A549 (cell line): Measurements from ENCODE around the gene MAPK8IP3. TPM values are rescaled to one million over a fixed set of nuclear protein-coding genes. Genes with fewer than 3 reads are reported as not detected.

Source experiments
- ATAC-seq, 2 experiments: fragments of 200-7000 bp in 1 of 2; fragments of >200 bp in 1 of 2; cut with Nextera tagmentation in 1 of 2; cut with Tn5 transposase in 1 of 2; 3 replicates each; pipeline versions ENCODE4 v1.8.0 to v1.9.1; 2018 to 2020; ENCODE audit warnings: mild to moderate bottlenecking in 1 of 2, moderate library complexity in 1 of 2
- CTCF ChIA-PET: fragments of 300-600 bp; sonication (Branson Sonifier 250); formaldehyde crosslinking; extraction: SDS; loops from one replicate; lab custom pipeline; 2021; ENCODE audit warnings: antibody characterized with exemption, inconsistent platforms; lab: Yijun Ruan, JAX
- POLR2A ChIA-PET: fragments of 350-600 bp; formaldehyde crosslinking; extraction: SDS; loops from one replicate; lab custom pipeline; 2021; ENCODE audit warnings: antibody characterized with exemption, inconsistent platforms; lab: Yijun Ruan, JAX
- DNase-seq, 2 experiments: peaks; one replicate each; pipeline versions ENCODE4 v3.0.0 to v3.0.0-alpha.2; 2011 to 2016; ENCODE audit warnings: low read depth in 1 of 2, low spot score in 1 of 2
- FAIRE-seq: peaks from 2 replicates; lab custom pipeline; 2011; peaks lifted over from hg19 to GRCh38; lab: Jason Lieb, UNC
- H3K27ac ChIP-seq, 2 experiments: fragments of >200 bp; sonication (Bioruptor Twin); formaldehyde crosslinking; 3 replicates each; pipeline ENCODE4 v1.5.1; 2016 to 2017
- H3K4me1 ChIP-seq: fragments of >200 bp; sonication (Bioruptor Twin); formaldehyde crosslinking; 3 replicates; pipeline ENCODE4 v1.6.1; 2016
- H3K4me2 ChIP-seq: fragments of >200 bp; sonication (Bioruptor Twin); formaldehyde crosslinking; 3 replicates; pipeline ENCODE4 v1.6.1; 2016
- H3K4me3 ChIP-seq: fragments of >200 bp; sonication (Bioruptor Twin); formaldehyde crosslinking; 3 replicates; pipeline ENCODE4 v1.5.1; 2016
- H3K9me3 ChIP-seq: fragments of >200 bp; sonication (Bioruptor Twin); formaldehyde crosslinking; 3 replicates; pipeline ENCODE4 v1.6.1; 2016
- BHLHE40 ChIP-seq: IDR thresholded peaks from 2 replicates; pipeline ENCODE4 v1.6.1; 2012; ENCODE audit warnings: low read depth, low read length, inconsistent platforms
- CBX2 ChIP-seq: fragments of 200-600 bp; sonication (generic); IDR thresholded peaks from 2 replicates; pipeline ENCODE4 v1.6.1; 2016; ENCODE audit warnings: low read depth, mild to moderate bottlenecking, borderline replicate concordance
- CBX8 ChIP-seq: fragments of 200-600 bp; sonication (generic); IDR thresholded peaks from 2 replicates; pipeline ENCODE4 v1.6.1; 2016
- ELK1 ChIP-seq: fragments of 150-350 bp; IDR thresholded peaks from 2 replicates; pipeline ENCODE4 v1.6.1; 2014; ENCODE audit warnings: low read depth, mild to moderate bottlenecking, low read length
- FOSL2 ChIP-seq, 2 experiments: fragments of 450-650 bp in 1 of 2; fragments of >200 bp in 1 of 2; sonication (Bioruptor Twin) in 1 of 2; formaldehyde crosslinking; IDR thresholded peaks; 2 replicates each; pipeline versions ENCODE4 v1.5.0 to v1.6.1; 2016 to 2020; ENCODE audit warnings: mild to moderate bottlenecking in 1 of 2, moderate library complexity in 1 of 2
- FOXS1 ChIP-seq: fragments of 250-450 bp; sonication (Bioruptor Pico); IDR thresholded peaks from 2 replicates; pipeline ENCODE4 v1.5.0; 2020; ENCODE audit warnings: mild to moderate bottlenecking, moderate library complexity
- HMGXB4 ChIP-seq: fragments of 250-450 bp; sonication (Bioruptor Pico); IDR thresholded peaks from 2 replicates; pipeline ENCODE4 v1.5.0; 2021; ENCODE audit warnings: mild to moderate bottlenecking, moderate library complexity, borderline replicate concordance
- HOXB13 ChIP-seq: fragments of 250-450 bp; sonication (Bioruptor Pico); IDR thresholded peaks from 2 replicates; pipeline ENCODE4 v1.5.0; 2020; ENCODE audit warnings: low read depth, mild to moderate bottlenecking, moderate library complexity
- MAX ChIP-seq: IDR thresholded peaks from 2 replicates; pipeline ENCODE4 v1.6.1; 2012
- MAZ ChIP-seq: fragments of 150-350 bp; IDR thresholded peaks from 2 replicates; pipeline ENCODE4 v1.6.1; 2014; ENCODE audit warnings: antibody characterized with exemption, low read depth, low read length, borderline replicate concordance
- RFX5 ChIP-seq: fragments of 450-650 bp; IDR thresholded peaks from 2 replicates; pipeline ENCODE4 v1.7.1; 2014; ENCODE audit warnings: antibody characterized with exemption, mild to moderate bottlenecking, moderate library complexity
- ZSCAN20 ChIP-seq: fragments of 250-450 bp; sonication (Bioruptor Pico); IDR thresholded peaks from 2 replicates; pipeline ENCODE4 v1.8.0; 2022; ENCODE audit warnings: mild to moderate bottlenecking, moderate library complexity
- WGBS: methylation state at CpG from one replicate; pipeline ENCODE4 v1.1.6; 2017; ENCODE audit errors: missing lambda C conversion rate; 5-methylcytosine and 5-hydroxymethylcytosine counted together
- polyA plus RNA-seq, 4 experiments: library from polyadenylated mRNA; depleted of rRNA in 3 of 4; stranded (reverse); fragments of >200 nt; fragmentation: RNase III in 1 of 4; extraction: RNeasy Plus Mini Kit Qiagen cat#74134 plus additional on column Dnase treatment in 1 of 4; gene quantifications; 2 replicates in 3 of 4; 3 replicates in 1 of 4; pipeline ENCODE4 v1.2.3, GENCODE V29; 2011 to 2017
- TF ChIP-seq, protein P1 (sequence below): fragments of 450-650 bp; IDR thresholded peaks from 2 replicates; pipeline ENCODE4 v1.6.1; 2014; ENCODE audit warnings: antibody characterized with exemption
- TF ChIP-seq, protein P2 (sequence below): fragments of 250-450 bp; sonication (Bioruptor Pico); IDR thresholded peaks from 2 replicates; pipeline ENCODE4 v1.5.0; 2020; ENCODE audit warnings: low read depth, mild to moderate bottlenecking, moderate library complexity
- TF ChIP-seq, protein P3 (sequence below): fragments of 200-600 bp; sonication (generic); IDR thresholded peaks from 2 replicates; pipeline ENCODE4 v1.6.1; 2016; ENCODE audit warnings: antibody characterized with exemption, mild to moderate bottlenecking, moderate library complexity

MAPK8IP3 gene
- polyA plus RNA-seq, 2 of the 4 experiments (the other 2 are of a cell fraction), result 12.0 to 53.3 TPM

GRCh38 chr16:1749152-1750117 is 43.4 kb downstream of the MAPK8IP3 start:
- 93% methylated on average over 25 of the region's 29 CpGs for WGBS

More at GRCh38 chr16:1749152-1750117, 43.4 kb downstream of the MAPK8IP3 start:
- DNase-seq, result no peak
- no peaks in the 10 kb centered on the region for H3K9me3 ChIP-seq
- no peak overlapping the region for H3K4me2 ChIP-seq
- TF ChIP-seq FOSL2 (IDR thresholded peaks at IDR 0.05), result no peak
- no peak for TF ChIP-seq FOSL2 (CRISPR knock-in tag; IDR thresholded peaks at IDR 0.05)
- no peak for TF ChIP-seq MAX
- no peak for TF ChIP-seq HOXB13 (CRISPR knock-in tag)
- TF ChIP-seq RFX5, result no peak
- no peak for TF ChIP-seq ZSCAN20 (CRISPR knock-in tag)
- no peak for TF ChIP-seq CBX2
- TF ChIP-seq, protein P1, sequence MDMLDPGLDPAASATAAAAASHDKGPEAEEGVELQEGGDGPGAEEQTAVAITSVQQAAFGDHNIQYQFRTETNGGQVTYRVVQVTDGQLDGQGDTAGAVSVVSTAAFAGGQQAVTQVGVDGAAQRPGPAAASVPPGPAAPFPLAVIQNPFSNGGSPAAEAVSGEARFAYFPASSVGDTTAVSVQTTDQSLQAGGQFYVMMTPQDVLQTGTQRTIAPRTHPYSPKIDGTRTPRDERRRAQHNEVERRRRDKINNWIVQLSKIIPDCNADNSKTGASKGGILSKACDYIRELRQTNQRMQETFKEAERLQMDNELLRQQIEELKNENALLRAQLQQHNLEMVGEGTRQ, result no peak
- no peak for TF ChIP-seq BHLHE40
- TF ChIP-seq CBX8, result no peak
- no peak for TF ChIP-seq FOXS1
- no peak for TF ChIP-seq ELK1
- TF ChIP-seq HMGXB4 (CRISPR knock-in tag), result no peak
- TF ChIP-seq, protein P2, sequence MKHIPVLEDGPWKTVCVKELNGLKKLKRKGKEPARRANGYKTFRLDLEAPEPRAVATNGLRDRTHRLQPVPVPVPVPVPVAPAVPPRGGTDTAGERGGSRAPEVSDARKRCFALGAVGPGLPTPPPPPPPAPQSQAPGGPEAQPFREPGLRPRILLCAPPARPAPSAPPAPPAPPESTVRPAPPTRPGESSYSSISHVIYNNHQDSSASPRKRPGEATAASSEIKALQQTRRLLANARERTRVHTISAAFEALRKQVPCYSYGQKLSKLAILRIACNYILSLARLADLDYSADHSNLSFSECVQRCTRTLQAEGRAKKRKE, result no peak
- TF ChIP-seq, protein P3, sequence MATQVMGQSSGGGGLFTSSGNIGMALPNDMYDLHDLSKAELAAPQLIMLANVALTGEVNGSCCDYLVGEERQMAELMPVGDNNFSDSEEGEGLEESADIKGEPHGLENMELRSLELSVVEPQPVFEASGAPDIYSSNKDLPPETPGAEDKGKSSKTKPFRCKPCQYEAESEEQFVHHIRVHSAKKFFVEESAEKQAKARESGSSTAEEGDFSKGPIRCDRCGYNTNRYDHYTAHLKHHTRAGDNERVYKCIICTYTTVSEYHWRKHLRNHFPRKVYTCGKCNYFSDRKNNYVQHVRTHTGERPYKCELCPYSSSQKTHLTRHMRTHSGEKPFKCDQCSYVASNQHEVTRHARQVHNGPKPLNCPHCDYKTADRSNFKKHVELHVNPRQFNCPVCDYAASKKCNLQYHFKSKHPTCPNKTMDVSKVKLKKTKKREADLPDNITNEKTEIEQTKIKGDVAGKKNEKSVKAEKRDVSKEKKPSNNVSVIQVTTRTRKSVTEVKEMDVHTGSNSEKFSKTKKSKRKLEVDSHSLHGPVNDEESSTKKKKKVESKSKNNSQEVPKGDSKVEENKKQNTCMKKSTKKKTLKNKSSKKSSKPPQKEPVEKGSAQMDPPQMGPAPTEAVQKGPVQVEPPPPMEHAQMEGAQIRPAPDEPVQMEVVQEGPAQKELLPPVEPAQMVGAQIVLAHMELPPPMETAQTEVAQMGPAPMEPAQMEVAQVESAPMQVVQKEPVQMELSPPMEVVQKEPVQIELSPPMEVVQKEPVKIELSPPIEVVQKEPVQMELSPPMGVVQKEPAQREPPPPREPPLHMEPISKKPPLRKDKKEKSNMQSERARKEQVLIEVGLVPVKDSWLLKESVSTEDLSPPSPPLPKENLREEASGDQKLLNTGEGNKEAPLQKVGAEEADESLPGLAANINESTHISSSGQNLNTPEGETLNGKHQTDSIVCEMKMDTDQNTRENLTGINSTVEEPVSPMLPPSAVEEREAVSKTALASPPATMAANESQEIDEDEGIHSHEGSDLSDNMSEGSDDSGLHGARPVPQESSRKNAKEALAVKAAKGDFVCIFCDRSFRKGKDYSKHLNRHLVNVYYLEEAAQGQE, result no peak
- no peak for TF ChIP-seq MAZ
- ChIA-PET POLR2A (no interaction called here), CTCF (interaction anchor here (0.7 to 4.0 kb wide), 6 partner anchors 15 to 52 kb away, joined by 3 to 15 read pairs (median 6); partner anchors contain the start of gene MAPK8IP3)
- no peak overlapping the region for H3K27ac ChIP-seq
- no peak for ATAC-seq
- H3K4me1 ChIP-seq, result peaks cover 22% of the 10 kb centered on the region
- no peak for FAIRE-seq
- no peak overlapping the region for H3K4me3 ChIP-seq
